Esophagus muscularis mucosa (tissue), 4 donors: ENCODE measurements around the gene SMIM45.

Experiments used
- DNase-seq: peaks from one replicate; pipeline ENCODE4 v3.0.0-alpha.2; 2017; ENCODE audit errors: extremely low spot score
- H3K27ac ChIP-seq, 4 donors: fragments of 200-600 bp; sonication (generic); replicated peaks in 1 of 4; 1 replicate in 3 of 4; 2 replicates in 1 of 4; pipeline ENCODE4 v1.5.1; 2016 to 2019; ENCODE audit warnings: mild to moderate bottlenecking in 1 of 4
- H3K27me3 ChIP-seq, 4 donors: fragments of 200-600 bp; sonication (generic); one replicate each; pipeline versions ENCODE4 v1.5.1 to v1.6.0; 2016 to 2019
- H3K36me3 ChIP-seq, 4 donors: fragments of 200-600 bp; sonication (generic); one replicate each; pipeline ENCODE4 v1.5.1; 2016 to 2019
- H3K4me1 ChIP-seq, 4 donors: fragments of 200-600 bp; sonication (generic); one replicate each; pipeline ENCODE4 v1.5.1; 2016 to 2019
- H3K4me3 ChIP-seq, 4 donors: fragments of 200-600 bp; sonication (generic); 1 replicate in 2 of 4; 2 replicates in 2 of 4; pipeline ENCODE4 v1.5.1; 2016 to 2019; ENCODE audit warnings: mild to moderate bottlenecking in 4 of 4, moderate library complexity in 1 of 4
- H3K9me3 ChIP-seq, 4 donors: fragments of 200-600 bp; sonication (generic); 1 replicate in 3 of 4; 2 replicates in 1 of 4; pipeline ENCODE4 v1.5.1; 2016 to 2019
- EP300 ChIP-seq: sonication (generic); formaldehyde crosslinking; IDR thresholded peaks from one replicate; pipeline ENCODE4 v1.6.1; 2017; ENCODE audit warnings: antibody characterized with exemption
- POLR2A ChIP-seq: fragments of 450-650 bp; IDR thresholded peaks from one replicate; pipeline ENCODE4 v1.6.1; 2017; ENCODE audit warnings: antibody characterized with exemption, moderate library complexity, mild to moderate bottlenecking, low read depth
- POLR2AphosphoS5 ChIP-seq, 2 donors: sonication (generic); formaldehyde crosslinking; IDR thresholded peaks; one replicate each; pipeline ENCODE4 v1.6.1; 2017; ENCODE audit warnings: antibody characterized with exemption in 2 of 2
- WGBS: methylation state at CpG from one replicate; pipeline ENCODE4 v1.1.5; 2018; 5-methylcytosine and 5-hydroxymethylcytosine counted together
- intact Hi-C: fragments of 100-400 bp; cut with DNase I; formaldehyde crosslinking; loops from one replicate; pipeline ENCODE4 v1.15.1; 2023
- TF ChIP-seq, protein P1 (sequence below), 3 experiments: fragments of 200-600 bp in 2 of 3; fragments of 450-650 bp in 1 of 3; sonication (generic) in 2 of 3; IDR thresholded peaks; one replicate each; pipeline ENCODE4 v1.5.1; 2017 to 2019; ENCODE audit warnings: antibody characterized with exemption in 3 of 3, mild to moderate bottlenecking in 2 of 3, moderate library complexity in 1 of 3

The SMIM45 gene

DNA sequence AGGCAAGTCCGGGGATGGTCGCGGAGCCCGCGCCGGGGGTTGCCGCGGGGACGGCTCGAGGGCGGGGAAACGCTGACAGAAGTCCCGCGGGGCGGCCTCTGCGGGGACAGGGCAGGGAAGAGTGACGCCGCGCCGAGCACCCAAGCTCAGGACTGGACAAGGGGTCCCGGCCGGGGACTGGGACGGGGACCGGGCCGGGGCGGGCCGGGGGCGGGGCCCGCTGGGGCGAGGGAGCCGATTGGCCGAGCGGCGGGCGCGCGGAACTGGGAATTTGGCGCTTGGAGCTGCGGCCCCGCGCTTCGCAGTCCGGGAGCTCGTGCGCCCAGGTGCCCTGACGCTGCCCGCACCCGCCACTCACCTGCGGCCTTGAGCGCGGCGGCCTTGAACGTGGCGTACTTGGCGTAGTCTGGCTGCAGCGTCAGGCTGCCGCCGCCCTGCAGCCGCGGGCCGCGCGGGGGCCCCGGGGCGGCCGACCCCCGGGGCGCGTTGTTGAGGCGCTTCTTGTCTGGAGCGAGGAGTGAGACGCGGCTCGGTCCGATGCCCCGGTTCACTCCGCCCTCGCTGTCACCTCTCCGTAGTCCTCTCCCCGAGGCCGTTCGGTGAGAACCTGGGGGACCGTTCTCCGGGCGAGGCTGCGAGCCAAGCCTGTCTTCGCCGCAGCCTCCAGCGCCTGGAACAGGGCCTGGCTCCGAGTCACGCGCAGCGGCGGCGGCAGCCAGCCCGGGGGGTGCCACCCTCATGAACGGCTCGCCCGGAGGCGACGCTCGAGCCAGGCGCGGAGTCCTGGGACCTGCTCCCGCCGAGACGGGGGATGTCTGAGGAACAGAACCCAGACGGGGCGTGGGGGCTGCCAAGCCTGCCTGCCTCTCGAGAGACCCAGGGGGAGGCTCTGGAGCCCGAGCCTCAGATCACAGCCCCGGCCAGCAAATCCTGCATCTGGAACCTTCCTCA, 41.6 kb upstream of the SMIM45 start:
- 3% methylated on average over 43 of the region's 112 CpGs for WGBS
- intact Hi-C loops: no loop called here
- H3K27ac ChIP-seq: no peak overlapping the region

DNA sequence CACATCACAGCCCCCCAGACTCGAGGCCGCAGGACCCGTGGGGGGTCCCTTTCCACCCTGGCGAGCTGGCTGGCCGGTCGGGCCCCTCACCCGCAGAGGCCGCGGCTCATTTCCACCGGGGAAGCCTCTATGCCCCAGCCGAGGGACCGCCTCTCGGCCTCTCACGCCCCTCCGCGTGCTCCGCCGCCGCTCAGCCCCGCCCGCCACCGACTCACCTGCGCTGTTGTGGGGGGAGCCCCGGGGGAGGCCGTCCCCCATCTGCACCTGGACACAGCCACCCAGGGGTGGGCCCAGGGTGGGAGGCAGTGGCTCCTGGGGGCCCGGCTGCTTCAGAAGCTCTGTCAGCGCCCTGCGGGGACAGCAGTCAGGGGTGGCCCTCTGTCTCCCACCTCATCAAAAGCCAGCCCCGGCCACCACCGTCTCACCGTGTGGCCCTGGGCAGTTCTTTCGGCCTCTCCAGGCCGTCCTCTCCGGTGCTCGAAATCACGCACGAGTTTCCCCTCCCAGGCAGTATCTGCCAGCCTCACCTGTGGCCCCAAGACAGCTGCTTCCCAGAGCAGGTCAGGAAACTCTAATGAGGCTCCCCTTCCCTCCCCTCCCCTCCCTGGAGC, 40.8 kb upstream of the SMIM45 start:
- Histone ChIP-seq H3K4me1 (peaks cover 19 to 49% (median 42%) of the 10 kb centered on the region in 4 donors), H3K36me3 (peaks cover under 1 to 16% (median 14%) of the 10 kb centered on the region in 4 donors), H3K9me3 (no peaks in the 10 kb centered on the region), H3K4me3 (peak overlapping the region; percentile 43 to 56 (median 46)), H3K27ac (no peak overlapping the region), H3K27me3 (peaks cover 30 to 76% (median 57%) of the 10 kb centered on the region in 4 donors)
- WGBS: 19% methylated on average over 22 of the region's 37 CpGs
- TF ChIP-seq POLR2A (no peak), POLR2AphosphoS5 (IDR thresholded peaks at IDR 0.05) (no peak), EP300 (no peak)
- TF ChIP-seq, protein P1, sequence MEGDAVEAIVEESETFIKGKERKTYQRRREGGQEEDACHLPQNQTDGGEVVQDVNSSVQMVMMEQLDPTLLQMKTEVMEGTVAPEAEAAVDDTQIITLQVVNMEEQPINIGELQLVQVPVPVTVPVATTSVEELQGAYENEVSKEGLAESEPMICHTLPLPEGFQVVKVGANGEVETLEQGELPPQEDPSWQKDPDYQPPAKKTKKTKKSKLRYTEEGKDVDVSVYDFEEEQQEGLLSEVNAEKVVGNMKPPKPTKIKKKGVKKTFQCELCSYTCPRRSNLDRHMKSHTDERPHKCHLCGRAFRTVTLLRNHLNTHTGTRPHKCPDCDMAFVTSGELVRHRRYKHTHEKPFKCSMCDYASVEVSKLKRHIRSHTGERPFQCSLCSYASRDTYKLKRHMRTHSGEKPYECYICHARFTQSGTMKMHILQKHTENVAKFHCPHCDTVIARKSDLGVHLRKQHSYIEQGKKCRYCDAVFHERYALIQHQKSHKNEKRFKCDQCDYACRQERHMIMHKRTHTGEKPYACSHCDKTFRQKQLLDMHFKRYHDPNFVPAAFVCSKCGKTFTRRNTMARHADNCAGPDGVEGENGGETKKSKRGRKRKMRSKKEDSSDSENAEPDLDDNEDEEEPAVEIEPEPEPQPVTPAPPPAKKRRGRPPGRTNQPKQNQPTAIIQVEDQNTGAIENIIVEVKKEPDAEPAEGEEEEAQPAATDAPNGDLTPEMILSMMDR (IDR thresholded peaks at IDR 0.05): no peak
- intact Hi-C loops: no loop called here
- no peak for DNase-seq

More for the DNA sequence above, 41.6 kb upstream of the SMIM45 start:
- TF ChIP-seq, protein P1 (IDR thresholded peaks at IDR 0.05): no peak
- TF ChIP-seq POLR2AphosphoS5 (IDR thresholded peaks at IDR 0.05) (peak in 1 of 2 donors; percentile 38), EP300 (no peak), POLR2A (no peak)
- DNase-seq: no peak
- Histone ChIP-seq H3K4me3 (peak overlapping the region; percentile 43 to 56 (median 46)), H3K27me3 (peaks cover 25 to 68% (median 50%) of the 10 kb centered on the region in 4 donors), H3K36me3 (peaks cover 8 to 23% (median 21%) of the 10 kb centered on the region in 4 donors), H3K9me3 (no peaks in the 10 kb centered on the region), H3K4me1 (peaks cover 18 to 44% (median 38%) of the 10 kb centered on the region in 4 donors)

DNA sequence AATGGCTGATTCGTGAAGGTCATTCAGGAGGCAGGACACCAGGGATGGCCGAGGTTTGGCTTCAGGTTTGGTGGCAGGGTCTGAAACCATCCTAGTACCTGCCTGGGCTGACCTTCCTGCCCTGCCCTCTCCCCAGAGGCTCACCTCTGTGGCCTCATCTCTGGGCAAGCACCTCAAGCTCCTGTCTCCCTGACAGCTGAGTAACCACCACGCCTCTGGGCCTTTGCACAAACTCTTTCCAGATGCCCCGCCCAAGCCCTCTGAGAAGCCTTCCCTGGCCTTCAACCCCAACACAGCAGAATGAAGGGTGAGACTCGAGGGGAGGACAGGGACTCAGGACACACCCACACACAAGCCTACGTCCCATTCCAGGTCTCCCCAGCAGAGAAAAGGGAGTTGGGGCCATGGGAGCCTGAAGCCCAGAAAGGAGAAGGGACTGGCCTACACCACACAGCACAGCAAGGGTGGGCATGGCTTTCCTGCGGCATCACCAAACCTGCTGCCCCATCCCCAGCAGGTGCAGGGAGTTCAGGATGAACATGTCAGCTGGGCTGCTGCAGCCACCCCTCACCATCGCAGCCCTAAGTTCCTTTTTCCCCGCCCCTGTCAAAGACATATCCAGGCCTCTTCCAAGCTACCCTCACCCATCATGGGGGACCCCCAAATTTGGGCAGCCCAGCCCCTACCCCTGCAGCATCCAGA, 39.5 kb upstream of the SMIM45 start:
- 83% methylated on average over 7 of the region's 9 CpGs for WGBS
- peaks cover 0 to 9% (median under 1%) of the 10 kb centered on the region in 4 donors for H3K36me3 ChIP-seq
- H3K4me3 ChIP-seq: no peak overlapping the region
- H3K4me1 ChIP-seq: peaks cover 19 to 49% (median 42%) of the 10 kb centered on the region in 4 donors
- H3K27ac ChIP-seq: no peak overlapping the region
- no peaks in the 10 kb centered on the region for H3K9me3 ChIP-seq
- intact Hi-C loops: no loop called here
- no peak for TF ChIP-seq POLR2A
- no peak for TF ChIP-seq EP300
- TF ChIP-seq, protein P1 (IDR thresholded peaks at IDR 0.05): no peak
- no peak for TF ChIP-seq POLR2AphosphoS5 (IDR thresholded peaks at IDR 0.05)
- no peak for DNase-seq
- peaks cover 30 to 90% (median 67%) of the 10 kb centered on the region in 4 donors for H3K27me3 ChIP-seq

DNA sequence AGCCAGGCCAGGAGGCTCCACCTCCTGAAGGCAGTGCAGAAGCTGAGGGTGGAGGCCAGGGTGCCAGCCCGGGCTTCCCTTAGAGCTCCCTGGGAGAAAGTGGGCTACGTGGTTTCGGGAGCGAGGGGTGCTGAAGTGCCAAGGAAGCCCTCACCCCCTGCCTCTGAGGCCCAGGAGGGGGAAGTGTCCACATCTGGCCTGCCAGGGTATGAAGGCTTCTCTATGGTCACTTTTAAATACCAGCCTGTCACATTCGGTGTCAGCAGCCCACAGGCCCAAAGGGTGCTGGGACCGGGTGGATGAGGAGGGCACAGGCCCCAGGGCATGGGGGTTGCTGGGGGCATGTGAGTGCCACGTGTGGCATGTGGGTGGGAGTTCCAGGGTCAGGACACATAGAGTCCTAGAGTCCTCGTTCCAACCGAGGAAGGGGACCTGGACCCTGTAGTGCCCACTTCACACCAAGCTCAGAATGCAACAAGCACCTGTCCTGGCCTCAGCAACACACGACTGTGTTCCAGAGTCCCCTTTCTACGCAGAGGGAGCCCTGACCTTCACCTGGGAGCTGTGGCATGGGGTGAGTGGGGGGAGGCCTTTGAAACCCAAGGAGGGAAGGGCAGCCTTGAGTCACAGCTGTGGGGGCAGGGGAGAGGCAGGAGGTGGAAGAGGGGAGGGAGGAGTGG, 38.8 kb upstream of the SMIM45 start:
- Histone ChIP-seq H3K27ac (no peak overlapping the region), H3K4me3 (no peak overlapping the region), H3K36me3 (peaks cover 0 to 2% (median 0%) of the 10 kb centered on the region in 4 donors), H3K9me3 (no peaks in the 10 kb centered on the region), H3K27me3 (peaks cover 30 to 97% (median 70%) of the 10 kb centered on the region in 4 donors), H3K4me1 (peaks cover 24 to 49% (median 43%) of the 10 kb centered on the region in 4 donors)
- DNase-seq: no peak
- WGBS: 84% methylated on average over 7 of the region's 11 CpGs
- intact Hi-C loops: no loop called here
- TF ChIP-seq POLR2AphosphoS5 (IDR thresholded peaks at IDR 0.05) (no peak), POLR2A (no peak), EP300 (no peak)
- TF ChIP-seq, protein P1 (IDR thresholded peaks at IDR 0.05): no peak
